Caco-2 (cell line): ENCODE measurements around the gene BCDIN3D. TPM values are rescaled to one million over a fixed set of nuclear protein-coding genes. Genes with fewer than 3 reads are reported as not detected.

Experiments
- BruUV-seq: library from RNA; stranded (reverse); fragments of 400-500 nt; replicated peaks from 2 replicates; lab custom pipeline; 2021; lab: Mats Ljungman, UMichigan
- CTCF ChIA-PET: fragments of 300-600 bp; sonication (Branson Sonifier 250); formaldehyde crosslinking; loops from one replicate; lab custom pipeline; 2022; ENCODE audit warnings: antibody characterized with exemption; lab: Charles Lee
- POLR2A ChIA-PET: fragments of 300-600 bp; sonication (Branson Sonifier 250); formaldehyde crosslinking; loops from one replicate; lab custom pipeline; 2022; ENCODE audit warnings: antibody characterized with exemption; lab: Charles Lee
- DNase-seq, 2 experiments: peaks; one replicate each; pipeline versions ENCODE4 v3.0.0 to v3.0.0-alpha.2; 2020 to 2022
- H3K27me3 ChIP-seq: replicated peaks from 2 replicates; pipeline ENCODE4 v1.6.0; 2011; ENCODE audit warnings: low read length; ENCODE audit not compliant: control insufficient read depth, insufficient read depth
- H3K36me3 ChIP-seq: 2 replicates; pipeline ENCODE4 v1.5.1; 2011; ENCODE audit warnings: low read length; ENCODE audit not compliant: control insufficient read depth, insufficient read depth
- H3K4me1 ChIP-seq: fragments of 250-450 bp; sonication (Bioruptor Pico); 2 replicates; pipeline ENCODE4 v1.5.1; 2020; ENCODE audit warnings: mild to moderate bottlenecking
- H3K4me3 ChIP-seq: 2 replicates; pipeline ENCODE4 v1.5.1; 2011; ENCODE audit warnings: low read depth, mild to moderate bottlenecking, control low read depth, low read length
- H3K9me3 ChIP-seq: fragments of 250-450 bp; sonication (Bioruptor Pico); 2 replicates; pipeline ENCODE4 v1.5.1; 2020; ENCODE audit warnings: mild to moderate bottlenecking, moderate library complexity
- H3K27ac Mint-ChIP-seq: one replicate; pipeline ENCODE4 v1.8.0; 2022; ENCODE audit warnings: mixed read lengths; ENCODE audit not compliant: unreplicated experiment
- H3K27me3 Mint-ChIP-seq: one replicate; pipeline ENCODE4 v1.8.0; 2022; ENCODE audit warnings: mixed read lengths; ENCODE audit not compliant: insufficient read depth, unreplicated experiment
- H3K36me3 Mint-ChIP-seq: one replicate; pipeline ENCODE4 v1.8.0; 2022; ENCODE audit warnings: mild to moderate bottlenecking, mixed read lengths; ENCODE audit not compliant: insufficient read depth, unreplicated experiment
- H3K4me1 Mint-ChIP-seq: one replicate; pipeline ENCODE4 v1.8.0; 2022; ENCODE audit warnings: low read depth, mixed read lengths; ENCODE audit not compliant: unreplicated experiment
- H3K4me3 Mint-ChIP-seq: one replicate; pipeline ENCODE4 v1.8.0; 2022; ENCODE audit warnings: mild to moderate bottlenecking, moderate library complexity, mixed read lengths; ENCODE audit not compliant: unreplicated experiment
- H3K9me3 Mint-ChIP-seq: one replicate; pipeline ENCODE4 v1.8.0; 2022; ENCODE audit warnings: mixed read lengths; ENCODE audit not compliant: unreplicated experiment
- CTCF ChIP-seq, 2 experiments: fragments of 200-600 bp in 1 of 2; IDR thresholded peaks; 1 replicate in 1 of 2; 2 replicates in 1 of 2; pipeline versions ENCODE4 v1.5.1 to v1.8.0; 2011 to 2022; ENCODE audit warnings: antibody characterized with exemption in 1 of 2, control low read depth in 1 of 2, inconsistent platforms in 1 of 2, low read depth in 1 of 2, low read length in 1 of 2, mild to moderate bottlenecking in 1 of 2, moderate library complexity in 1 of 2; ENCODE audit not compliant: insufficient read depth in 1 of 2, severe bottlenecking in 1 of 2, unreplicated experiment in 1 of 2
- intact Hi-C: fragments of 100-400 bp; cut with micrococcal nuclease; formaldehyde crosslinking; loops from one replicate; pipeline ENCODE4 v1.10.0; 2022; ENCODE audit not compliant: unreplicated experiment
- total RNA-seq: library from RNA; stranded (reverse); gene quantifications from 2 replicates; pipeline ENCODE4 v1.2.3, GENCODE V29; 2022

The BCDIN3D gene
- total RNA-seq, 1 experiment from 2014 or later, result 6.6 TPM

DNA sequence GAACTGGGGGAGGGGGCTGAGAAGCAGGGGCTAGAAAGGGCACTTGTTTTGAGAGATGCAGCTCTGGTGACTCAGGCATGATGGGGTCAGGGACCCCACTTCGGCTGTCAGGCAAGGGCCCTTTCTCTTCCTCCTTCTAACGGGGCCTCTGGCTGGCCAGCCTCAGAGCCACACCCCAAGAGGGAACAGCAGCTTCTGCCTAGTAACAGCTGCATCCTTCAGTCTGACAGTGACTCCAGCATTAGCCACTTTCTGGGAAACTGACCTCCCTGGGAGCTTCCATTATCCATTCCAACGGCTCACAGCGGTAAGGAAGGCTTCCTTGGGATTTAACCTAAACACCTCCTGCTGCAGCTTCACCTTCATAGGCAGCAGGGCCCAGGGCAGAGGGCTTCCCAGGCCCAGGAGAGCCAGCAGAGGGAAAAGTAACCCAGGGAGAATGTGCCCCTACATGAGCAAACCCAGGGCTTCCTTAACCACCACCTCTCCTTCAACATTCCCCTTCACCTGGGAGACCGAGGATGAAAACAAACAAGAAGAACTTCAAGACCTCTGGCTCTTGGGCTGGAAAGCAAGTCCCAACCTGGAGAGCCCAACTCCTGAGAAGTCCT lies 17.4 kb downstream of the BCDIN3D start:
- POLR2A ChIA-PET, result no interaction called here

GRCh38 chr12:49824895-49825294 lies 18.0 kb downstream of the BCDIN3D start:
- DNase-seq, result no peak
- no TSS peak for BruUV-seq
- Histone ChIP-seq H3K9me3 (no peaks in the 10 kb centered on the region), H3K4me1 (peaks cover 6% of the 10 kb centered on the region; the same call in 1 of the 2 replicates), H3K27me3 (no peaks in the 10 kb centered on the region), H3K36me3 (no peaks in the 10 kb centered on the region), H3K4me3 (no peak overlapping the region)
- TF ChIP-seq CTCF (IDR thresholded peaks at IDR 0.05; ENCODE audit: insufficient read depth in 1 of 2, low read depth in 1 of 2, low read length in 1 of 2, severe bottlenecking in 1 of 2, unreplicated experiment in 1 of 2), result no peak
- H3K9me3 Mint-ChIP-seq, result no peaks in the 10 kb centered on the region
- H3K27me3 Mint-ChIP-seq, result no peaks in the 10 kb centered on the region
- H3K4me3 Mint-ChIP-seq, result no peak overlapping the region
- intact Hi-C loops, result no loop called here
- peaks cover 11% of the 10 kb centered on the region for H3K36me3 Mint-ChIP-seq
- CTCF ChIA-PET, result no interaction called here
- peaks cover 7% of the 10 kb centered on the region for H3K4me1 Mint-ChIP-seq
- H3K27ac Mint-ChIP-seq, result no peak overlapping the region
- POLR2A ChIA-PET, result no interaction called here

More for the DNA sequence above, 17.4 kb downstream of the BCDIN3D start:
- H3K27me3 ChIP-seq, result no peaks in the 10 kb centered on the region
- no peak for TF ChIP-seq CTCF (IDR thresholded peaks at IDR 0.05; ENCODE audit: insufficient read depth in 1 of 2, low read depth in 1 of 2, low read length in 1 of 2, severe bottlenecking in 1 of 2, unreplicated experiment in 1 of 2)
- Mint-ChIP-seq H3K27ac (no peak overlapping the region), H3K27me3 (no peaks in the 10 kb centered on the region), H3K36me3 (peaks cover 11% of the 10 kb centered on the region), H3K4me3 (no peak overlapping the region), H3K9me3 (no peaks in the 10 kb centered on the region), H3K4me1 (peaks cover 7% of the 10 kb centered on the region)
- DNase-seq, result no peak
- CTCF ChIA-PET, result no interaction called here
- H3K4me3 ChIP-seq, result no peak overlapping the region
- H3K4me1 ChIP-seq, result peaks cover 6% of the 10 kb centered on the region; the same call in 1 of the 2 replicates
- intact Hi-C loops, result no loop called here
- no peaks in the 10 kb centered on the region for H3K9me3 ChIP-seq
- no peaks in the 10 kb centered on the region for H3K36me3 ChIP-seq
- no TSS peak for BruUV-seq

DNA sequence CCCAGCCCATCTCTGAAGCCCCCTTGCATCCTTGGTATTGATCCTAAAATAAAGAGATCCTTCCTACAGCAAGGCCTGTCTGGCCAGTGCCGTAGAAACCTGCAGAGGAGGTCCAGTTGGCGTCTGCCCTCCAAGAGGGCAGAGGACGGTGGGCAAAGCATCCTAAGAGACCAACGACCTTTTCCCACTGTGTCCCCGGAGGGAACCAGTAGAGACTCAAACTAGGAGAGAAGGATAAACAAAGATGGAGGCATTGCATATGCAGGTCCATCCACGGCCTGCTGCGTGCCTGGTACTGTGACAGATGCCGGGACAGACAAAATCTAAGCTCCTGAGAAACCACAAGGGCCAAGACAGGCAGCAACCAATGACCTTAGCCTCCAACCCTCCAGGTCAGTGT lies 18.5 kb downstream of the BCDIN3D start:
- H3K9me3 Mint-ChIP-seq, result no peaks in the 10 kb centered on the region
- no peak overlapping the region for H3K4me3 Mint-ChIP-seq
- no peak for DNase-seq
- intact Hi-C loops, result no loop called here
- POLR2A ChIA-PET, result no interaction called here
- H3K4me1 Mint-ChIP-seq, result peaks cover 5% of the 10 kb centered on the region
- no peaks in the 10 kb centered on the region for H3K9me3 ChIP-seq
- peaks cover 11% of the 10 kb centered on the region for H3K36me3 Mint-ChIP-seq
- H3K36me3 ChIP-seq, result no peaks in the 10 kb centered on the region
- TF ChIP-seq CTCF (IDR thresholded peaks at IDR 0.05; ENCODE audit: insufficient read depth in 1 of 2, low read depth in 1 of 2, low read length in 1 of 2, severe bottlenecking in 1 of 2, unreplicated experiment in 1 of 2), result no peak
- H3K4me3 ChIP-seq, result no peak overlapping the region
- no peaks in the 10 kb centered on the region for H3K27me3 Mint-ChIP-seq
- BruUV-seq, result no TSS peak
- H3K27ac Mint-ChIP-seq, result no peak overlapping the region
- CTCF ChIA-PET, result no interaction called here
- H3K4me1 ChIP-seq, result peaks cover 5% of the 10 kb centered on the region; the same call in 1 of the 2 replicates
- H3K27me3 ChIP-seq, result no peaks in the 10 kb centered on the region
